ENCODE results near the gene HNF1A. TPM values are rescaled to one million over a fixed set of nuclear protein-coding genes. Genes with fewer than 3 reads are reported as not detected.

Gene HNF1A
- polyA plus RNA-seq, 3 donors: 0.03 TPM; not detected in 2

GRCh38 chr12:120928864-120929652 is 49.3 kb upstream of the HNF1A start:
- no peak overlapping the region for H3K4me2 ChIP-seq (replicated peaks; ENCODE audit: extremely low read depth, low read length, poor library complexity, severe bottlenecking)
- H3K9me3 ChIP-seq (replicated peaks in 1 of 2; ENCODE audit: control insufficient read depth in 1 of 2, insufficient read depth in 1 of 2, low read length in 2 of 2): no peaks in the 10 kb centered on the region
- WGBS (ENCODE audit: insufficient coverage): 92% methylated on average over 4 of the region's 13 CpGs
- no peaks in the 10 kb centered on the region for H3K79me2 ChIP-seq (ENCODE audit: insufficient read depth, low read length)
- peaks cover 6 to 7% of the 10 kb centered on the region in 2 donors for H3K4me1 ChIP-seq (ENCODE audit: control insufficient read depth in 1 of 2, insufficient read depth in 2 of 2, low read length in 2 of 2)
- no peaks in the 10 kb centered on the region for H4K20me1 ChIP-seq (ENCODE audit: insufficient read depth, low read length)
- H3K4me3 Mint-ChIP-seq: no peak overlapping the region
- peaks cover 0 to 3% (median 0%) of the 10 kb centered on the region in 7 donors for H3K9me3 Mint-ChIP-seq
- H3K27me3 ChIP-seq (ENCODE audit: control insufficient read depth in 2 of 2, insufficient read depth in 2 of 2, low read length in 2 of 2): no peaks in the 10 kb centered on the region
- intact Hi-C loops (cut with micrococcal nuclease): no loop called here
- no peak for DNase-seq
- no peak overlapping the region for H3K4me3 ChIP-seq (replicated peaks in 1 of 3; ENCODE audit: low read depth in 2 of 3, low read length in 3 of 3)
- H3K27ac ChIP-seq (ENCODE audit: low read depth in 1 of 2, low read length in 2 of 2): no peak overlapping the region
- peaks cover 0 to 2% (median 1%) of the 10 kb centered on the region in 3 donors for H3K27me3 Mint-ChIP-seq (ENCODE audit: low read depth in 3 of 3)
- H3K4me1 Mint-ChIP-seq: peaks cover 12% of the 10 kb centered on the region
- no peak overlapping the region for H2AFZ ChIP-seq (ENCODE audit: insufficient read depth, low read depth, low read length, poor library complexity, severe bottlenecking)
- peak overlapping the region in 2 of 7 donors; percentile 33 to 35 for H3K27ac Mint-ChIP-seq
- TF ChIP-seq CTCF (IDR thresholded peaks at IDR 0.05): no peak
- no peaks in the 10 kb centered on the region for H3K36me3 Mint-ChIP-seq
- no peaks in the 10 kb centered on the region for H3K36me3 ChIP-seq (replicated peaks in 1 of 2; ENCODE audit: control insufficient read depth in 1 of 2, insufficient read depth in 2 of 2, low read length in 2 of 2)
- H3K9ac ChIP-seq (ENCODE audit: insufficient read depth, low read length, poor library complexity, severe bottlenecking): no peak overlapping the region

- 100% methylated on average over 2 of the region's 5 CpGs for WGBS (ENCODE audit: insufficient coverage)
- peaks cover 0 to 2% (median 1%) of the 10 kb centered on the region in 3 donors for H3K27me3 Mint-ChIP-seq (ENCODE audit: low read depth in 3 of 3)
- H3K4me2 ChIP-seq (replicated peaks; ENCODE audit: extremely low read depth, low read length, poor library complexity, severe bottlenecking): no peak overlapping the region
- peaks cover 22% of the 10 kb centered on the region for H3K4me1 Mint-ChIP-seq
- no peak overlapping the region for H3K4me3 Mint-ChIP-seq
- no peaks in the 10 kb centered on the region for H4K20me1 ChIP-seq (ENCODE audit: insufficient read depth, low read length)
- no peak overlapping the region for H3K27ac ChIP-seq (ENCODE audit: low read depth in 1 of 2, low read length in 2 of 2)
- TF ChIP-seq CTCF (IDR thresholded peaks at IDR 0.05): no peak
- no peak overlapping the region for H3K27ac Mint-ChIP-seq
- peaks cover 0 to 3% (median 0%) of the 10 kb centered on the region in 7 donors for H3K9me3 Mint-ChIP-seq
- no peaks in the 10 kb centered on the region for H3K9me3 ChIP-seq (replicated peaks in 1 of 2; ENCODE audit: control insufficient read depth in 1 of 2, insufficient read depth in 1 of 2, low read length in 2 of 2)
- H2AFZ ChIP-seq (ENCODE audit: insufficient read depth, low read depth, low read length, poor library complexity, severe bottlenecking): no peak overlapping the region
- no peaks in the 10 kb centered on the region for H3K79me2 ChIP-seq (ENCODE audit: insufficient read depth, low read length)
- intact Hi-C loops (cut with micrococcal nuclease): no loop called here
- no peak overlapping the region for H3K4me3 ChIP-seq (replicated peaks in 1 of 3; ENCODE audit: low read depth in 2 of 3, low read length in 3 of 3)
- no peaks in the 10 kb centered on the region for H3K36me3 Mint-ChIP-seq
- no peaks in the 10 kb centered on the region for H3K36me3 ChIP-seq (replicated peaks in 1 of 2; ENCODE audit: control insufficient read depth in 1 of 2, insufficient read depth in 2 of 2, low read length in 2 of 2)
- DNase-seq: no peak
- H3K27me3 ChIP-seq (ENCODE audit: control insufficient read depth in 2 of 2, insufficient read depth in 2 of 2, low read length in 2 of 2): no peaks in the 10 kb centered on the region
- H3K4me1 ChIP-seq (ENCODE audit: control insufficient read depth in 1 of 2, insufficient read depth in 2 of 2, low read length in 2 of 2): peaks cover 16 to 17% of the 10 kb centered on the region in 2 donors
- H3K9ac ChIP-seq (ENCODE audit: insufficient read depth, low read length, poor library complexity, severe bottlenecking): no peak overlapping the region
Observed at GRCh38 chr12:120930032-120930431, 48.3 kb upstream of the HNF1A start.

Measured in CD14-positive monocyte (primary cell).